Stimulated activated CD8-positive, alpha-beta memory T cell treated with anti-CD3 and anti-CD28 coated beads, Interleukin-4, amount 100 ng/mL, for 1 hour (primary cell): ENCODE results near the gene RAD17.
"Not testable (repeated sequence)": the region's sequence is repeated elsewhere in the genome, so short reads cannot be mapped to it uniquely, and the experiment has no call there.

Experiments used
- DNase-seq, 2 donors: peaks; one replicate each; pipeline ENCODE4 v3.0.0-alpha.2; 2020; ENCODE audit warnings: low read depth in 2 of 2, low spot score in 1 of 2

RAD17 gene, protein sequence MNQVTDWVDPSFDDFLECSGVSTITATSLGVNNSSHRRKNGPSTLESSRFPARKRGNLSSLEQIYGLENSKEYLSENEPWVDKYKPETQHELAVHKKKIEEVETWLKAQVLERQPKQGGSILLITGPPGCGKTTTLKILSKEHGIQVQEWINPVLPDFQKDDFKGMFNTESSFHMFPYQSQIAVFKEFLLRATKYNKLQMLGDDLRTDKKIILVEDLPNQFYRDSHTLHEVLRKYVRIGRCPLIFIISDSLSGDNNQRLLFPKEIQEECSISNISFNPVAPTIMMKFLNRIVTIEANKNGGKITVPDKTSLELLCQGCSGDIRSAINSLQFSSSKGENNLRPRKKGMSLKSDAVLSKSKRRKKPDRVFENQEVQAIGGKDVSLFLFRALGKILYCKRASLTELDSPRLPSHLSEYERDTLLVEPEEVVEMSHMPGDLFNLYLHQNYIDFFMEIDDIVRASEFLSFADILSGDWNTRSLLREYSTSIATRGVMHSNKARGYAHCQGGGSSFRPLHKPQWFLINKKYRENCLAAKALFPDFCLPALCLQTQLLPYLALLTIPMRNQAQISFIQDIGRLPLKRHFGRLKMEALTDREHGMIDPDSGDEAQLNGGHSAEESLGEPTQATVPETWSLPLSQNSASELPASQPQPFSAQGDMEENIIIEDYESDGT

DNA sequence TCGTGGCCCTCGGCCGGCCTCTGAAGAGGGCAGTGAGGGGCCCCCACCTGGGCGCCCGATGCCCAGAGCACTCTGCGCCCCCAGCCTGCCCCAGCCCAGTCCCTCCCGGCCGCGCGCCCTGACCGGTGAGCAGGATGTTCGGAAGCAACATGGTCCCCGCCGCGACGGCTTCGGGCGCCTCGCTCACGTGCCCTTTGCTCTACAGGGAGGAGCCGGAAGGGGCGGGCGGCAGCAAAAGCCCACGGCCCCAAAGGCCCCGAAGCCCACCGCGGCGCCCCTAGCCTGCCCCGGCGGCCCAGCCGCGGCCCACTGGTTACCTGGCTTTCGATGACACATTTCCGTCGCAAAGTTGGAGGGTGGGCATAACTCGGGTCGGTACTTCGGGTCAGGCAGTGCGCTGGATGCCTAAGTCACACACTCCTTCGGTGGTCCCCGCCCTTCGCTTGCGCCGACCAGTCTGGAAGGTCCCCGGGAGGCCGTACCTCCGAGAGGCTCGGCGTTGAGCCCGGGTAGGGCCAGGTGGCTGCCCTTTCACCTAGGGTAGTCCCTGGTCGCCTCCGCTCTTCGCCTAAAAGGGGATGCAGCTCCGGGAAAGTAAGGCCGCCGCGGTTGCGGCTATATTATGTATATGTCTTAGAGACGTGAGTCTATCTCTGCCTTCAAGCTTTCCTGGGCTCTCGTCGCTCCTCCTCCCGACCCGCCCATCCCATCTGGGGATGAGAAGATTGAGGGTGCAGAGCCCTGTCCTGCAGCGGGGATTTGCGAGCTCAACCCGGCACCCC is at the start of gene RAD17, which contains the start of the genes AK6 and TAF9:
Gene RAD17, plus strand, starts transcription at position 479 of the 782 bp plus-strand sequence. CDS start 2,391 bp downstream, outside the sequence.
Gene AK6, minus strand, starts transcription at position 181 of the 782 bp plus-strand sequence. Its CDS starts 30 bp downstream, at position 151.
Gene TAF9, minus strand, starts transcription at position 181 of the 782 bp plus-strand sequence. CDS start 3,783 bp downstream, outside the sequence.
- DNase-seq, result peak; percentile 83 to 84

DNA sequence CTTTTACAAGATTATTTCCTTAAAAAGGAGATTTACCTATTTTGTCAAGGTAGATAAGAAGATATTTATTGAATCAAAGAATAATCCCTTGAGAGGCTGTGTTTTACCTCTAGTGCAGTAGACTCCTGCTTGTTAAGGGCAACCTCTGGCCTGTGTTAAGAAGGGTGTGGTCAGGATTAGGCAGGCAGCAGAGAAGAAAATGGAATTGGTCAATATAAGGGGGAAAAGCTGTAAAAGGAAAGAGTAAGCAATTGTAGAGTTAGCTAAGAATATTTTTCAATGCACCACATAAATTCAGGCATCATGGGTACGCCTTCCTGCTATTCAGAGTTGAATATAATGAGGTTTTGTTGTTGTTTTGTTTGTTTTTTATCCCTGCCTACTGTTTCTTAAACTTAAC is 43.3 kb upstream of the RAD17 start:
- DNase-seq, result no peak

DNA sequence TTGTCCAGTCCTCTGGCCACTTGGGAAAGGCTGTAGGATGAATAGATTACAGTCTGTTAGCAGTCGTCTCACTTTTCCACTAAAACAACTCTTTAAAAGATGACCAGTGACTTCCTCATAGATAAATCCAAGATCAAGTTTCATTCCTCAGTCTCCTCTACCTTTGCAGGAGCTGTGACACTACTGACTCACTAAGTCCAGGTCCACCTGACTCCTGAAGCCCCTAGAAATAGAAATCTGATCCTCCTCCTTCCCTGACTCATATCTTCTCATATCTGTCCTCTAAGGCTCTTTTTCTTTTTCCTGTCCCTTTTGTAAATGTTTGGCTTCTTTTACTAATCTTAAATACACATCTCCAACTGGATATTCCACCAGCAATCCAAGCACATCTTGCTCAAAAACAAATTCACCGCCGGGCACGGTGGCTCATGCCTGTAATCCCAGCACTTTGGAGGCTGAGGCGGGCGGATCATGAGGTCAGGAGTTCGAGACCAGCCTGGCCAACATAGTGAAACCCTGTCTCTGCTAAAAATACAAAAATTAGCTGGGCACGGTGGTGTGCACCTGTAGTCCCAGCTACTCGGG is 39.6 kb upstream of the RAD17 start:
- DNase-seq, result no peak

DNA sequence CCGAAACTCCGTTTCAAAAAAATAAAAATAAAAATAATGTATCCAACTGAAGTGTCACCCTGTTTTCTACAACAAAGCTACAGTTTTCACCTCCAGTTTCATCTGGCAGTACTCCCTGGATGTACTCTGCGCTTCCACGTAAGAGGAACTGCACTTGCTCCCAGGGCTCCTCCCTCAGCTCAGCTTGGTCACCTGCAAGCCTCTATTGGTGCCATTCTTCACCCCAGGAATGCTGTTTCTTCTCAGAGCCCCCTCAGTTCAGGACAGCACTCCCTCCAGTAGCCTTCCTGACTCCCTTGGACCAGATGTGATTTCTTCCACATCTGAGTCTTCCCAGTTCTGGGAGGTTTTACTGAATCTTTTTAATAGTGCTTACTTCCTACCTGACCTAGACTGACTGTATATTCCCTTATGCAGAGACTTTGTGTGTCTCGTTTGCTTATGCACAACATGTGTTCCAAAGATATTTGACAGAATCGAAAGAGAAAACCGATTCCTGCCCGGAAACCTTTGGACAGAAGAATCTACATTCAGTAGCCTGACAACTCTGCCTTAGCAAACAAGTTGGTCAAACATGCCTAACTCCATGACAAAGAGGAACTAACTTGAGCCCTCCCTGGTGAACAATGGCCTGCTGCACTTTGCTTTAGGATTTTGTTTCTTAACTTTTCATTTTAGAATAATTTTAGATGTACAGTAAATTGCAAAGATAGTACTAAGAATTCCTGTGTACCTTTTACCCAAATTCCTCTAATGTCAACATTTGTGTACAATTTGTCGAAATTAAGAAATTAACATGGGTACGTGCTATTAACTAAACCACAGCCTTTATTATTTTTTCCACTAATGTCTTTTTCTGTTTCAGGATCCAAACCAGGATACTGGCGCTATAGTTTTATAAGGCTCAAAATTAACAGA is 37.8 kb upstream of the RAD17 start:
- DNase-seq, result no peak

DNA sequence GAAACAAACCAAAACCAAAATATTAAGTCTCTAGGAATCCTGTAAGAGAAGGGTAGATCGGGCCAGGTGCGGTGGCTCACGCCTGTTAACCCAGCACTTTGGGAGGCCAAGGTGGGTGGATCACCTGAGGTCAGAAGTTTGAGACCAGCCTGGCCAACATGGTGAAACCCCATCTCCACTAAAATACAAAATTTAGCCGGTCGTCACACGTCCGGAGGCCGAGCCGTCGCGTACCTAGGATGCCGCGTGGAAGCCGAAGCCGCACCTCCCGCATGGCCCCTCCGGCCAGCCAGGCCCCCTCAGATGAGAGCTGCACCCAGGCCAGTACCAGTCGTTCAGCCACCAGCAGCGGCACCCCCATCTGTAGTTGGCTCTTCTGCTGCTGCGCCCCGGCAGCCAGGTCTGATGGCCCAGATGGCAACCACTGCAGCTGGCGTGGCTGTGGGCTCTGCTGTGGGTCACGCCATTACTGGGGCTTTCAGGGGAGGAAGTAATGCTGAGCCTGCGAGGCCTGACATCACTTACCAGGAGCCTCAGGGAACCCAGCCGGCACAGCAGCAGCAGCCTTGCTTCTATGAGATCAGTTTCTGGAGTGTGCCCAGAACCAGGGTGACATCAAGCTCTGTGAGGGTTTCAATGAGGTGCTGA is 35.8 kb upstream of the RAD17 start:
- DNase-seq, result not testable (repeated sequence)

DNA sequence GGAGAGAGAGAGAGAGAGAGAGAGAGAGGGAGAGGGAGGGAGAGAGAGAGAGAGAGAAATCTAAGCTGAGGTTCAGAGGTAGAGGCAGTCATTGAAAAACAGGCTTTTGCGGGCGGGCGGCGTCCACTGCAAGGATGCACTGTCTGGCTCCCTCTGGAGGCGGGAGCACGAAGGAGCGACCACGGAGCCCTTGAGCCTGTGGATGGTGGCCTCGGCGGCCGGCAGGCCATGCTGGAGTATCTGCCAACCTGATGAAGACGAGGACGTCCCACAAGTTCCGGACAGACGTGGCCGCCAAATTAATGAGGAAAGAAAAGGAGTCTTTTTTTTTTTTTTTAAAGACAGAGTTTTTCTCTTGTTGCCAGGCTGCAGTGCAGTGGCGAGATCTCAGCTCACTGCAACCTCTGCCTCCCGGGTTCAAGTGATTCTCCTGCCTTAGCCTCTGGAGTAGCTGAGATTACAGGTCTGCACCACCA is 34.8 kb upstream of the RAD17 start:
- DNase-seq, result peak in 1 of 2 donors; percentile 42

DNA sequence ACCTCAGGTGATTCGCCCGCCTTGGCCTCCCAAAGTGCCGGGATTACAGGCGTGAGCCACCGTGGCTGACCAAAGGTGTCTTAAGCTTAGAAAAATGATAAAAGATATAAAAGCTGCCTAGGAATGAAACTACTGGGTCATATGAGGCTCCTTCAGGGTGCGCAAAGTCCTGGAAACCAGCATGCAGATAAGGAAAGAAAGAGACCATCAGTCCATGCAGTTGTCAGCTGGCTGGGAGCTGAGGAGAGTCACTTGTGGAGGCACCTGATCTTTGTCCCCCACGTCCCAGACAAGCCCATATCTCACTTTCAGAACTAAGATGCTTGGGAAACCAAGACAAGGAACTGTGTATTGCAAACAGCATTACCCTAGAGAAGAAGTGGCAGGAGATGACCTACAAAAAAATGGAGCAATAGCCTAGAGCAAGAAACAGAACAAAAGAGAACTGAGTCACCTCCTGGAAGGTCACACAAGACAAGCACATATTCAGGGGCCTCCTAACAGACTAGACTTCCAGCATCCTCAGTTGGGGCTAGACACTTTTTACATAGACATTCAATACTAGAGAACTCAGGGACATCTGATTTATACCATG is 34.2 kb upstream of the RAD17 start:
- DNase-seq, result no peak

DNA sequence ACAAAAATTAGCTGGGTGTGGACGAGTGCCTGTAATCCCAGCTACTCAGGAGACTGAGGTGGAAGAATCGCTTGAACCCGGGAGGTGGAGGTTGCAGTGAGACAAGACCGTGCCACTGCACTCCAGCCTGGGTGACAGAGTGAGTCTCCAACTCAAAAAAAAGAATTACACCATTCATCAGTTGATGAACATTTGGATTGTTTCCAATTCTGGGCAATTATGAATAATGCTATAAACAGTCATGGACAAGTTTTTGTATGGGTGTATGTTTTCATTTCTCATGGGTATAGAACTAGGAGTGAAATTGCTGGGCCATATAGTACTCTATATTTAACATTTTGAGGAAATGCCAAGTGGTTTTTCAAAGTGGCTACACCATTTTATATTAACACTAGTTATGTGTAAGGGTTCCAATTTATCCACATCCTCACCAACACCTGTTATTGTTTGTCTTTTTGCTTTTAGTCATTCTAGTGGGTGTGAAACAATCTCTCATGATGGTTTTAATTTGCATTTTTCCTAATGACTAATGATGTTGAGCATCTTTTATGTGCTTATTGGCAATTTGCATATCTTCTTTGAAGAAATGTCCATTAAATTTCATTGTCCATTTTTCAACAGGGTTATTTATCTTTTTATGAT is 28.0 kb upstream of the RAD17 start:
- DNase-seq, result no peak

DNA sequence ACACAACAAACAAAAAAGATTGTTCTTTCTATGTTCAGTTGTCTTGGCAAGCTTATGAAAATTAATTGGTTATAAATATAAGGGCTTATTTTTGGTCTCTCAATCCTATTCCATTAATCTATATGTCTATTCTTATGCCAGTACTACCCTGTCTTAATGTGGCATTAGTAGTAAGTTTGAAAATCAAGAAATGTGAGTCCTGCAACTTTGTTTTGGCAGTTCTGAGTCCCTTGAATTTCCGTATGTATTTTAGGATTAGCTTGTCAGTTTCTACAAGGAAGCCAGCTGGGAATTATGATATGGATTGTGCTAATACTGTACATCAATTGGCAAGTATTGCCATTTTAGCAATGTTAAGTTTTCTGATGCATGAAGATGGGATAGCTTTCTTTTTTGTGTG is 26.5 kb upstream of the RAD17 start:
- DNase-seq, result no peak

DNA sequence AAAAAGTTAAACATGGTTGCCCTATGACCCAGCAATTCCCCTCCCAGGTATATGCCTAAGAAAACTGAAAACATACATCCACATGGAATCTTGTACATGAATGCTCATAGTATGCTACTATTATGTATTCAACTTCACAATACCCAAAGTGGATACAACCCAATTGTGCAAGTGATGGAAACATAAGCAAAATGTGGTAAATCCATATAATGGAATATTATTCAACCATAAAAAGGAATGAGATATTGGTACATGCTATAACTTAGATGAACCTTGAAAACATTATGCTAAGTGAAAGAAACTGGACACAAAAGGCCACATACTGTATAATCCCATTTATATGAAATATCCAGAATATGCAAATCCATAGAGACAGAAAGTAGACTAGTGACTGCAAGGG is 19.0 kb upstream of the RAD17 start:
- no peak for DNase-seq

DNA sequence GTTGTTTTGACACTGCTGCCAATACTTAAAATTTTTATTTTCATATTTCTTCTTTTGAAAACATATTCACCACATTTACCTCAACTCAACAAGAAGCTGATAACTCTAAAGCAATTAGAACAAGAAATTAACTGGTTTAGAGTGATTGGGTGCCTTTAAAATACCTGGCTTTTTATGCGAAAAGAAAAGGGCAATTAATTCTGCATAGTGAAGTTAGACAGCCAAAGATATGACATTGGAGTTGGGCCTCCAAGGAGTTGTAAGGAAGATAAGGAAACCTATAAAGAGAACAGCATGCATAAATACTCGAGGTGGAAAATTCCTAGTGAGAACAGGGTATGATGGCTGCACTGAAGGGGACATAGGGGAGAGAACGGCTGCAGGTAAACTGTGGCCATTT is 9.9 kb upstream of the RAD17 start:
- DNase-seq, result no peak

DNA sequence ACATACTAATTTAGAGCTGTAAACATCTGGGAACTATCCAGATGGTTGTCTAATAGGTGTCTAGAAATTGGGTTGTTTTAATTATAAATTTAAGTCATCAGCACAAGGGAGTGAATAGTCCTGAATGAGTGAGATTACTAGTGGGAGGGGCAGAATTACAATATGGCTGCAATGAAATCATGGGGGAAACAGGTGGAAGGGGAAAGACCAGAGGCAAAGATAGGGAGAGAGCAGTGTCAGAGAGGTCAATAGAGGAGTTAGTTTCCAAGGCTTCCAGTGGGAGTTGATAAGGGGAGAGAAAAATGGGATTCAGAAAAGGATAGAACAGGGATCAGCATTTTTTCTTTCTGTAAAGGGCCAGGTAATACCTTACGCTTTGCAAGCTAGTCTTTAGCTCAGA is 9.2 kb upstream of the RAD17 start:
- DNase-seq, result no peak

DNA sequence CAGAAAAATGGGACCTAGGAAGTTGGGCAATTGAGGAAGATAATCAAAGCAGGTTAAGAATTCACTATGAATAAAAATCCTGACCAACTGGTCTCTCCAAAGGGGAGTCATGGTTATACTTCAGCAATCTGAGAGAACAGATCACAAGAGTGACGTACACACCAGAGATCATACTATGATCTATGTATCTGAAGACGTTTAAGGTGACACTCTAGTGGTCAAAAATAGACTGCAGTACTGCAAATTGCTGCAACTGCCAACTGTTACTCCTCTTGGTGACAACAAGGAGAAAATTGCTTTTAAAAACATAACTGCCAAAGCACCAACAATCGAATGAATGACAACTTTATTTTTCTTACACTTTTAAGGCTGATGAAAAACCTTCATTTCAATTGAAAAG is 5.2 kb upstream of the RAD17 start:
- no peak for DNase-seq

DNA sequence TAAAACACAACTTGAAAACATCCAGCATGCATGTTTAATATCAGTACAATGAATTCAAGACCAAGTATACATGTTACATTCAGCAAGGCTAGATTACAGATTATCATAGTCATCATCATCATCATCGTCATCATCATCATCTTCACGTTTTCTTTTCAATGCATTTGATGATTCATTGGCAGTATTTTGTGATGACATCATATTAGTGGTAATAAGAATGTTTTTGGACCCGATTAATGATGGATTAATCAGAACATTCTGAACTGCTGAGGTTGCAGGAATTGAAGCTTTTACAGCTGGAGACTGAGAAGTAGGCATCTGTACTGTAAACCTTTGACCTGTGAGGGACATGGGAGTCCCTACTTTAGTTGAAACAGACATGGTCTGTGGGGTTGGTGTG is 4.8 kb upstream of the RAD17 start:
- no peak for DNase-seq

DNA sequence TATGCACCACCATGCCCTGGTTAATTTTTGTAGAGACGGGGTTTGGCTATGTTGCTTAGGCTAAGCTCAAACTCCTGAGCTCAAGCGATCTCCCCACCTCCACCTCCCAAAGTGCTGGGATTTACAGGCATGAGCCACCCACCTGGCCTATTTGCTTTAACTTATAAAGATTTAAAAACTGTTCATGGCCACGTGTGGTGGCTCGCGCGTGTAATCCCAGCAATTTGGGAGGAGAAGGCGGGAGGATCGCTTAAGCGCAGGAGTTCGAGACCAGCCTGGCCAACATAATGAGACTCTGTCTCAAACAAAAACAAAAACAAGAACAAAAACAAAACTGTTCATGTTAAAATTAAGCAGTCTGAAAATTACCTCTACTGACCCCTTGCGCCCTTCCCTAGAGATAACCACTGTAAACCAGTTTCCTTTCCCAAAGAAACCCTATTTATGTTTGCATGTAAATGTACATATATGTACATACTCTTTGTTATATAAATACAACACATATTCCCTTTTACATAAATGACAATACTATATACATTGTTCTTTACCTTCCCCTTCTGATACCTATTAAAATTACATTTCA is 1.8 kb upstream of the RAD17 start:
- DNase-seq, result no peak

DNA sequence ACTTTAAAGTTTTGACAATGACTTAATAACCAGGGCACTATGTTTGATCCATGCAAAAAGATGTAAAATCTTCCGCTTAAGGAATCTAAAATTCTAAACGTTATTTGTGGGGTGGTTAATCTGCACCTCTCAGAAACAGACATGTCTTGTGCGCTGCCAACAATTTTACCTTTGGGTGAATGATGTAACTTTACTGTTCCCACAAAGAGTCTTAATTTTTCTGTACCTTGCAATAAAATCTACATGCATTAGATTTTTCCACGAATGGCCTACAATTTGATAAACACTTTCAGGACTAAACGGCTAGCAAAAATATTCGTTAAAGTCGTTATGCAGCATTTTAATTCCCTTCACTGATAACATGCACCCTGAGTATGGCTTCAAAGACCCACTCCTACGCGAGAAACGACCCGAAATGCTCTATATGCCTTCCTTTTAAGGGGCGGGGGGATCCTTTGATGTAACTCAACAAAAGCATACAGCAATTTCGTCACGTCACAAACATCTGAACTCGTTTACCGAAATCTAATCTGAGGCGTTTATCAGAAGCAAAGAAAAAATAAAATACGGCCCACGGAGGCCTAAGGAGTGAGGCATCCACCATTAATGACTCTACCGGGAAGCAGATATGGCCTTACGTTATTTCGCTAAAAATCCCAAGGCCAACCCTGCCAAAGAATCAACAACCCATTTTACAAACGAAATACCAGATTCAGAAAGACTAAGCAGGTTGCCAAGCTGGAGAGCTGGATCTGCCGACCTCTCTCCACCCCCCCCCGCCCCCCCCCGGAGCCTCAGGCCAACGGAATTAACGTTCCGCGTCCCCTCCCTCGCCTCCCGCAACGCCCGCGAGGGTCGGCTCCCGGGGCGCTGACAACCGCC is 919 bp upstream of the RAD17 start:
- DNase-seq, result no peak

DNA sequence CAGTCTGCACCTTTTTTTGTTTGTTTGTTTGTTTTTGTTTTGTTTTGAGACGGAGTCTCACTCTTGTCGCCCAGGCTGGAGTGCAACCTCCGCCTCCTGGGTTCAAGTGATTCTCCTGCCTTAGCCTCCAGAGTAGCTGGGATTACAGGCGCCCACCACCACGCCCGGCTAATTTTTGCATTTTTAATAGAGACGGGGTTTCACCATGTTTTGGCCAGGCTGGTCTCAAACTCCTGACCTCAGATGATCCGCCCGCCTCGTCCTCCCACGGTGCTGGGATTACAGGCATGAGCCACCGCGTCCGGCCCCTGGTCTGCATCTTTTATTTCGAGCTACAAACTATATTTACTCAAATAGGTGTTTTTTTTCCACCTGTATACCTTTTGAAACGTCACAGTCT is 717 bp downstream of the RAD17 start:
- DNase-seq, result not testable (repeated sequence)
